ENCODE results near the gene TMEM202. TPM values are rescaled to one million over a fixed set of nuclear protein-coding genes. Genes with fewer than 3 reads are reported as not detected.
"Not testable (repeated sequence)": the region's sequence is repeated elsewhere in the genome, so short reads cannot be mapped to it uniquely, and the experiment has no call there.

The TMEM202 gene
- polyA plus RNA-seq, 5 donors, result 0.20 TPM; not detected in 4

DNA sequence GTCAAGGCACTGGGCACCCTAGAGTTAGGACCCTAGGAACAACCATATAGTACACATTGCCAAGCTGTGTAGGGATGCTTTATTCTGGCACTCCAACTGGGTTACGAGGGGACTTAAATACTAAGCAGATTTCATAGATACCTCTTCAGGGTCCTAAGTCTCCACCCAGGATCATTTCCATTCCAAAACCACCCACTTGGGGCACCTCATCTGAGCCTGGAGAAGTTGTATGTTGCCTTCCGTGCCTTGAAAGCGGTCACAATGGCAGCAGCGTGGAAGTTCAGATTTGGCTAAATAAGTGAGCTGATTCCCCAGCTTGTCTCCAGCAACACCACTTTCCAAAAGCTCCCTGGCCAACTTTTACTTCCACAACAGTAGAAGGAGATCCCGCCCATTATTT lies 4.6 kb downstream of the TMEM202 start:
- DNase-seq, result no peak

DNA sequence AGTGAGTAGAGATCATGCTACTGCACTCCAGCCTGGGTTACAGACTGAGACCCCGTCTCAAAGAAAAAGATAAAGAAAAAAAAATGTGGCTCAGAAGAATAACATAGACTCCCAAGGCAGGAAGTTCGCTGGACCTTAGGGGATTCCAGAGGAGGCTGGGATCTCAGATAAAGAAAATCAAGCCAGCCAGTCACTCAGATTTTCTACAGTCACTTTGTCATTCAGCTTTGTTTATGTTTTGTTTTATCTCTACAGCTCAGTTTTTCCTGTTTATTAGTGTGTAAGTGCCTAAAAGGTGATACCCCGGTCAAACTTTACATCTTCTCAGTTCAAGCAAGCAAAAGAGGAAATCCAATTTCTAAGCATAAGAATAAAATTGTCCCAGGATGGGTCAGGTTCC lies 6.3 kb downstream of the TMEM202 start:
- no peak for DNase-seq

GRCh38 chr15:72404841-72405240 lies 6.7 kb downstream of the TMEM202 start:
- no peak for DNase-seq

- DNase-seq, result no peak
These were observed 8.8 kb downstream of the TMEM202 start for GRCh38 chr15:72406936-72407335.

DNA sequence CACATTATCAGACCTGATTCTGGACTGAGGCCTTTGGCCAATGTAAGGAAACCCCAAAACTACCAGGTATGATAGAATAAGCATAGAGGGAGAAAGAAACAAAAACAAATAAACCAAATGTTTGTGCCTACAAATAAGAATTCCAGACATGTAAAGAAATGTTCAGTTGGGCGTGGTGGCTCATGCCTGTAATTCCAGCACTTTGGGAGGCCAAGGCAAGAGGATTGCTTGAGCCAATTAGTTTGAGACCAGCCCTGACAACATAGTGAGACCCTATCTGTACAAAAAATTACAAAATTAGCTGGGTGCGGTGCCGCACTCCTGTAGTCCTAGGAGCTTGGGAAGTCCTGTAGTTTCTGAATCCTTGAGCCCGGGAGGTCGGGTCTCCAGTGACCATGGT lies 13.0 kb downstream of the TMEM202 start:
- DNase-seq, result no peak

GRCh38 chr15:72411544-72411943 lies 13.4 kb downstream of the TMEM202 start:
- no peak for DNase-seq

DNA sequence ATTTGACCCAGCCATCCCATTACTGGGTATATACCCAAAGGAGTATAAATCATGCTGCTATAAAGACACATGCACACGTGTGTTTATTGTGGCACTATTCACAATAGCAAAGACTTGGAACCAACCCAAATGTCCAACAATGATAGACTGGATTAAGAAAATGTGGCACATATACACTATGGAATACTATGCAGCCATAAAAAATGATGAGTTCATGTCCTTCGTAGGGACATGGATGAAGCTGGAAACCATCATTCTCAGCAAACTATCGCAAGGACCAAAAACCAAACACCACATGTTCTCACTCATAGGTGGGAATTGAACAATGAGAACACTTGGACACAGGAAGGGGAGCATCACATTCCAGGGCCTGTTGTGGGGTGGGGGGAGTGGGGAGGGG lies 15.2 kb downstream of the TMEM202 start:
- DNase-seq, result not testable (repeated sequence)

- DNase-seq, result no peak
These were observed 17.2 kb downstream of the TMEM202 start for GRCh38 chr15:72415304-72415703.

DNA sequence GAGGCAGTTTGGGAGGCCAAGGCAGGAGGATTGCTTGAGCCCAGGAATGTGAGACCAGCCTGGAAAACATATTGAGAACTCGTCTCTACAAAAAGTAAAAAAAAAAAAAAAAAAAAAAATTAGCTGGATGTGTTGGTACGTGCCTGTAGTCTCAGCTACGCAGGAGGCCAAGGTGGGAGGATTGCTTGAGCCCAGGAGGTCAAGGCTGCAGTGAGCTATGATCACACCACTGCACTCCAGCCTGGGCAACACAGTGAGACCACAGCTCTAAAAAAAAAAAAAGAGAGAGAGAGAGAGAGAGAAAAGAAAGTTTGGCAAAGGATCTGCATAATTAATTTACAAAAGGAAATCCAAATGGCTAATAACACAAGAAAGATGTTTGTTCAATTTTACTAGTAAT lies 21.7 kb downstream of the TMEM202 start:
- not testable (repeated sequence) for DNase-seq

GRCh38 chr15:72420576-72420975 lies 22.5 kb downstream of the TMEM202 start:
- no peak for DNase-seq

- DNase-seq, result no peak
These were observed 23.4 kb downstream of the TMEM202 start for GRCh38 chr15:72421484-72421883.

- no peak for DNase-seq
These were observed 25.2 kb downstream of the TMEM202 start for GRCh38 chr15:72423256-72423655.

GRCh38 chr15:72426753-72427152 lies 28.6 kb downstream of the TMEM202 start:
- DNase-seq, result no peak

DNA sequence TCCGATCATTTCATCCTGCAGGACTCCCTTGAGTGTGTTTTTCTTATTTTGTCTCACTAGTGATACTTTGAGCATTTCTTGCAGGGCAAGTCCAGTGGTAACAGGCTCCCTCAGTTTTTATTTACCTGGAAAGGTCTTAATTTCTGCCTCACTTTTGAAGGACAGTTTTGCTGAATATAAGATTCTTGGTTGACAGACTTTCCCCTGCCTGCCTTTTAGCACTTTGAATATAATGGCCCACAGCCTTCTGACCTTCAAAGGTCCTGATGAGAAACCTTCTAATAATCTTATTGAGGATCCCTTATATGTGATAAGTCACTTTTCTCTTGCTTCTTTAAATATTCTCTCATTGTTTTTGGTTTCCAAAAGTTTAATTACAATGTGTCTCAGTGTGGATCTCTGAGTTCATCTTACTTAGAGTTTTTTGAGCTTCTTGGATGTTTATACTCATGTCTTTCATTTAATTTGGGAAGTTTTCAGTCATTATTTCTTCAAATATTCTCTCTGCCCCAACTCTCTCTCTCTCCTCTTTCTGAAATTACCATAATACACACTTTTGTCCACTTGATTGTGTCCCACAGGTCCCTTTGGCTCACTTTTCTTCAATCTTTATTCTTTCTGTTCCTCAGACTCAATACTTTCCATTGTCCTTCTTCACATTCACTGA lies 39.7 kb downstream of the TMEM202 start:
- no peak for DNase-seq

DNA sequence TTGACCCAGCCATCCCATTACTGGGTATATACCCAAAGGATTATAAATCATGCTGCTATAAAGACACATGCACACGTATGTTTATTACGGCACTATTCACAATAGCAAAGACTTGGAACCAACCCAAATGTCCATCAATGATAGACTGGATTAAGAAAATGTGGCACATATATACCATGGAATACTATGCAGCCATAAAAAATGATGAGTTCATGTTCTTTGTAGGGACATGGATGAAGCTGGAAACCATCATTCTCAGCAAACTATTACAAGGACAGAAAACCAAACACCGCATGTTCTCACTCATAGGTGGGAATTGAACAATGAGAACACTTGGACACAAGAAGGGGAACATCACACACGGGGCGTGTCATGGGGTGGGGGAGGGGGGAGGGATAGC lies 44.7 kb downstream of the TMEM202 start:
- DNase-seq, result not testable (repeated sequence)

GRCh38 chr15:72445426-72445825 lies 47.3 kb downstream of the TMEM202 start:
- no peak for DNase-seq

DNA sequence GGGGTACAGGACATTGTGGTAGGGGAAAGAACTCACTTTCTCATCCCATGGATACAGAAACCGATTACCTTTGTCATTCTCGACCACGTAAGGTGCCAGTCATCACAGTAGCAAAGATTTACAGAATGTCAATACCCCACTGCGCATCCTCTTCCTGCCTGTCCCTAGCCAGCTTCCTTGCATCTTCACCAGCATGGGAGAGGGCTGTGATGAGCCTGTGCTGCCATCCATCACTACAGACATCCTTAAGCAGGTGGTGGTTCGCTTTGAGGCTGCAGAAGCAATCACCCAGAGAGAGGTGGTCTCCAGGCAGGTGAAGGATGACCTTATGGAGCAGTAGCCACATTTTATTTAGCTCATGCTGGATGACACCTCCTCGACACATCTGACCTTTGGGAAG lies 52.7 kb downstream of the TMEM202 start:
- DNase-seq, result no peak

DNA sequence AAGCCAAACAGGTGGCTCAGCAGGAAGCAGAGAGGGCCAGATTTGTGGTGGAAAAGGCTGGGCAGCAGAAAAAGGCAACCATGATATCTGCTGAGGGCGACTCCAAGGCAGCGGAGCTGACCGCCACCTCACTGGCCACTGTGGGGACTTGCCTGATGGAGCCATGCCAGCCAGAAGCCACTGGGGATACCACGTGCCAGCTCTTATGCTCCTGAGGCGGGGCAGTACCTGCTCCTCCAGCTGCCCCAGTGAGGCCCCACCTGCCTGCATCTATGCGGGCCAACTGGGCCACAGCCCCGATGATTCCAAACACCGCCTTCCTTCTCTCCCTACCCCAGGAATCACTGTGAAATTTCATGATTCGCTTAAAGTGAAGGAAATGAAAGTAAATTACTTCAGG lies 53.1 kb downstream of the TMEM202 start:
- DNase-seq, result no peak

GRCh38 chr15:72456684-72457083 lies 58.6 kb downstream of the TMEM202 start:
- DNase-seq, result no peak

Other genes starting within 250 kb of the TMEM202 start
- 1 to 10 TPM; 6.0 to 9.6 (median 7.4) TPM for gene GRAMD2A, start 200.5 kb upstream of the TMEM202 start, polyA plus RNA-seq (ENCODE audit: insufficient read depth in 1 of 5, insufficient read length in 5 of 5, low replicate concordance in 1 of 5)
- gene PKM, start 167.1 kb upstream of the TMEM202 start, polyA plus RNA-seq (ENCODE audit: insufficient read depth in 1 of 5, insufficient read length in 5 of 5, low replicate concordance in 1 of 5), result 100 to 1,000 TPM; 431 to 641 (median 574) TPM
- 100 to 1,000 TPM; 110 to 161 (median 124) TPM for gene PARP6, start 125.8 kb upstream of the TMEM202 start, polyA plus RNA-seq (ENCODE audit: insufficient read depth in 1 of 5, insufficient read length in 5 of 5, low replicate concordance in 1 of 5)
- 1 to 10 TPM; 1.8 to 3.6 (median 3.2) TPM for gene CELF6, start 78.1 kb upstream of the TMEM202 start, polyA plus RNA-seq (ENCODE audit: insufficient read depth in 1 of 5, insufficient read length in 5 of 5, low replicate concordance in 1 of 5)
- 100 to 1,000 TPM in 1 of 5 donors, 10 to 100 TPM in 4; 67.9 to 105 (median 82.1) TPM for gene HEXA, start 22.3 kb upstream of the TMEM202 start, polyA plus RNA-seq (ENCODE audit: insufficient read depth in 1 of 5, insufficient read length in 5 of 5, low replicate concordance in 1 of 5)
- 100 to 1,000 TPM; 158 to 211 (median 201) TPM for gene ARIH1, start 76.0 kb downstream of the TMEM202 start, polyA plus RNA-seq (ENCODE audit: insufficient read depth in 1 of 5, insufficient read length in 5 of 5, low replicate concordance in 1 of 5)